T-helper 2 cell (primary cell): ENCODE results near the gene NGDN.
"Not testable (repeated sequence)": the region's sequence is repeated elsewhere in the genome, so short reads cannot be mapped to it uniquely, and the experiment has no call there.

Experiments used
- DNase-seq, 5 experiments: peaks; one replicate each; pipeline versions ENCODE4 v3.0.0 to v3.0.0-alpha.2; 2012 to 2022

NGDN gene

GRCh38 chr14:23439107-23439835 lies 30.2 kb upstream of the NGDN start:
- no peak for DNase-seq

- no peak for DNase-seq
Measured at GRCh38 chr14:23441076-23441475, 28.4 kb upstream of the NGDN start.

GRCh38 chr14:23442721-23443356 lies 26.7 kb upstream of the NGDN start:
- DNase-seq: no peak

- DNase-seq: no peak
Measured at GRCh38 chr14:23443411-23443812, 26.1 kb upstream of the NGDN start.

- no peak for DNase-seq
Measured at GRCh38 chr14:23443881-23444280, 25.6 kb upstream of the NGDN start.

GRCh38 chr14:23444314-23444713 lies 25.2 kb upstream of the NGDN start:
- no peak for DNase-seq

GRCh38 chr14:23445773-23446172 lies 23.7 kb upstream of the NGDN start:
- no peak for DNase-seq

GRCh38 chr14:23446291-23446851 lies 23.1 kb upstream of the NGDN start:
- no peak for DNase-seq

GRCh38 chr14:23447361-23448350 lies 21.8 kb upstream of the NGDN start:
- DNase-seq: no peak

GRCh38 chr14:23449314-23449713 lies 20.2 kb upstream of the NGDN start:
- no peak for DNase-seq

GRCh38 chr14:23450379-23450778 lies 19.1 kb upstream of the NGDN start:
- no peak for DNase-seq

GRCh38 chr14:23452237-23452636 lies 17.3 kb upstream of the NGDN start:
- DNase-seq: no peak

GRCh38 chr14:23454445-23454856 lies 15.1 kb upstream of the NGDN start:
- no peak for DNase-seq

- DNase-seq: not testable (repeated sequence)
Measured at GRCh38 chr14:23456883-23457586, 12.5 kb upstream of the NGDN start.

- no peak for DNase-seq
Measured at GRCh38 chr14:23457587-23458445, 11.7 kb upstream of the NGDN start.

- no peak for DNase-seq
Measured at GRCh38 chr14:23460960-23461359, 8.5 kb upstream of the NGDN start.

GRCh38 chr14:23464700-23465099 lies 4.8 kb upstream of the NGDN start:
- DNase-seq: no peak

- DNase-seq: no peak
Measured at GRCh38 chr14:23465261-23465660, 4.2 kb upstream of the NGDN start.

- no peak for DNase-seq
Measured at GRCh38 chr14:23468704-23469126, 788 bp upstream of the NGDN start.

- no peak for DNase-seq
Measured at GRCh38 chr14:23469906-23470403, 452 bp downstream of the NGDN start.

GRCh38 chr14:23470947-23471346 lies 1.4 kb downstream of the NGDN start:
- DNase-seq: no peak
